OCI-LY7 (cell line): ENCODE measurements around the gene ADAMTS17. TPM values are rescaled to one million over a fixed set of nuclear protein-coding genes. Genes with fewer than 3 reads are reported as not detected.

Experiments
- BruUV-seq: library from RNA; stranded (reverse); fragments of 400-500 nt; replicated peaks from 2 replicates; lab custom pipeline; 2021; lab: Mats Ljungman, UMichigan
- CTCF ChIA-PET: fragments of 300-600 bp; sonication (Branson Sonifier 250); formaldehyde crosslinking; loops from one replicate; lab custom pipeline; 2022; ENCODE audit warnings: antibody characterized with exemption; ENCODE audit not compliant: unreplicated experiment; lab: Charles Lee
- POLR2A ChIA-PET: fragments of 300-600 bp; sonication (Branson Sonifier 250); formaldehyde crosslinking; loops from one replicate; lab custom pipeline; 2022; ENCODE audit warnings: antibody characterized with exemption; lab: Charles Lee
- DNase-seq: peaks from one replicate; pipeline ENCODE4 v3.0.0-alpha.2; 2015; ENCODE audit warnings: low spot score
- H2AFZ ChIP-seq: fragments of 200-600 bp; sonication (generic), shearing (Covaris generic); 2 replicates; pipeline ENCODE4 v1.6.1; 2014; ENCODE audit warnings: mild to moderate bottlenecking, antibody characterized with exemption, low read length, moderate library complexity
- H3K27ac ChIP-seq: fragments of 200-600 bp; sonication (generic); 2 replicates; pipeline ENCODE4 v1.5.1; 2014; ENCODE audit warnings: mixed run types, low read depth, mild to moderate bottlenecking, moderate library complexity, low read length, inconsistent platforms; ENCODE audit not compliant: poor library complexity, severe bottlenecking
- H3K36me3 ChIP-seq: fragments of 200-600 bp; sonication (generic); 2 replicates; pipeline ENCODE4 v1.6.1; 2014; ENCODE audit warnings: mild to moderate bottlenecking, antibody characterized with exemption, low read length, moderate library complexity, mixed read lengths; ENCODE audit not compliant: insufficient read depth
- H3K4me1 ChIP-seq: fragments of 200-600 bp; sonication (generic); 2 replicates; pipeline ENCODE4 v1.5.1; 2014; ENCODE audit warnings: mild to moderate bottlenecking, low read length; ENCODE audit not compliant: insufficient read depth, poor library complexity, severe bottlenecking
- H3K4me2 ChIP-seq: fragments of 200-600 bp; sonication (generic); 2 replicates; pipeline ENCODE4 v1.6.1; 2014; ENCODE audit warnings: mild to moderate bottlenecking, low read length
- H3K4me3 ChIP-seq: fragments of 200-600 bp; sonication (generic); 2 replicates; pipeline ENCODE4 v1.5.1; 2014; ENCODE audit warnings: mild to moderate bottlenecking, low read depth, low read length; ENCODE audit not compliant: poor library complexity, severe bottlenecking
- H3K79me2 ChIP-seq: fragments of 200-600 bp; sonication (generic); 2 replicates; pipeline ENCODE4 v1.6.1; 2016; ENCODE audit warnings: low read depth, mild to moderate bottlenecking, low read length, moderate library complexity, mixed read lengths; ENCODE audit not compliant: insufficient read depth
- H3K9me2 ChIP-seq: fragments of 200-600 bp; sonication (generic); 2 replicates; pipeline ENCODE4 v1.6.1; 2016; ENCODE audit warnings: mild to moderate bottlenecking, low read length, mixed read lengths; ENCODE audit not compliant: insufficient read depth
- H3K9me3 ChIP-seq: fragments of 200-600 bp; sonication (generic); 2 replicates; pipeline ENCODE4 v1.6.1; 2014; ENCODE audit warnings: mild to moderate bottlenecking, mixed run types, low read length, mixed read lengths
- H4K20me1 ChIP-seq: fragments of 200-600 bp; sonication (generic); 2 replicates; pipeline ENCODE4 v1.6.1; 2014; ENCODE audit warnings: mild to moderate bottlenecking, antibody characterized with exemption, low read length, moderate library complexity, mixed read lengths; ENCODE audit not compliant: insufficient read depth
- CTCF ChIP-seq: fragments of 200-600 bp; sonication (generic); conservative IDR thresholded peaks from 2 replicates; pipeline ENCODE4 v1.5.1; 2014; ENCODE audit warnings: mild to moderate bottlenecking, antibody characterized with exemption, low read length, moderate library complexity, mixed read lengths
- EZH2phosphoT487 ChIP-seq: fragments of 200-600 bp; sonication (generic); IDR thresholded peaks from 2 replicates; pipeline ENCODE4 v1.6.1; 2018; ENCODE audit warnings: low read depth, borderline replicate concordance, mild to moderate bottlenecking, mixed run types, antibody characterized with exemption, low read length, moderate library complexity, mixed read lengths
- intact Hi-C: fragments of 100-400 bp; cut with micrococcal nuclease; formaldehyde crosslinking; loops from one replicate; pipeline ENCODE4 v1.10.0; 2022; ENCODE audit not compliant: unreplicated experiment
- small RNA-seq: library from RNA; depleted of rRNA; stranded (forward); fragments of <200 nt; gene quantifications from one replicate; pipeline ENCODE3, GENCODE V24; 2014
- total RNA-seq, 2 experiments: library from RNA; depleted of rRNA in 1 of 2; stranded (reverse); fragments of >200 nt in 1 of 2; shearing (Covaris generic) in 1 of 2; gene quantifications; 2 replicates each; pipeline ENCODE4 v1.2.3, GENCODE V29; 2014 to 2022

ADAMTS17 gene
- total RNA-seq, 2 experiments from 2014 or later = not detected

- Histone ChIP-seq H3K4me3 (no peak overlapping the region), H3K4me1 (no peaks in the 10 kb centered on the region), H3K36me3 (no peaks in the 10 kb centered on the region), H3K9me2 (no peaks in the 10 kb centered on the region), H4K20me1 (no peaks in the 10 kb centered on the region), H3K9me3 (no peaks in the 10 kb centered on the region), H3K27ac (no peak overlapping the region), H3K4me2 (peak overlapping the region; percentile 38; the same call in 1 of the 2 replicates), H3K79me2 (no peaks in the 10 kb centered on the region), H2AFZ (no peak overlapping the region)
- POLR2A ChIA-PET = no interaction called here
- intact Hi-C loops = no loop called here
- CTCF ChIA-PET = no interaction called here
- no peak for DNase-seq
- TF ChIP-seq EZH2phosphoT487 (no peak), CTCF (no peak)
- BruUV-seq = no TSS peak
These were observed 415.9 kb downstream of the ADAMTS17 start for GRCh38 chr15:99925661-99926461.

- no TSS peak for BruUV-seq
- Histone ChIP-seq H3K36me3 (no peaks in the 10 kb centered on the region), H3K27ac (no peak overlapping the region), H3K9me3 (no peaks in the 10 kb centered on the region), H4K20me1 (no peaks in the 10 kb centered on the region), H3K9me2 (no peaks in the 10 kb centered on the region), H3K79me2 (no peaks in the 10 kb centered on the region), H3K4me1 (no peaks in the 10 kb centered on the region), H2AFZ (no peak overlapping the region), H3K4me3 (no peak overlapping the region), H3K4me2 (no peak overlapping the region)
- intact Hi-C loops = no loop called here
- POLR2A ChIA-PET = no interaction called here
- no peak for DNase-seq
- CTCF ChIA-PET = no interaction called here
- TF ChIP-seq EZH2phosphoT487 (no peak), CTCF (no peak)
These were observed 418.1 kb downstream of the ADAMTS17 start for GRCh38 chr15:99923711-99924110.

Small RNA genes lying within 50 kb of the gene (small RNA-seq; reads per million reads assigned to genes)
- not detected for gene RNA5SP402

Other genes with a start within 250 kb of the ADAMTS17 start
- 0.88 TPM in 1 of 2 replicates, not detected in the other for gene CERS3, start 187.0 kb upstream of the ADAMTS17 start, total RNA-seq (2014; rRNA removed; shearing (Covaris generic))
- gene CERS3, start 187.0 kb upstream of the ADAMTS17 start, total RNA-seq (2022) = not detected in 2 replicates